Astrocyte (in vitro differentiated cells and primary cell): ENCODE results near the gene CD207. TPM values are rescaled to one million over a fixed set of nuclear protein-coding genes. Genes with fewer than 3 reads are reported as not detected.

Experiments used
- DNase-seq: peaks from one replicate; pipeline ENCODE4 v3.0.0-alpha.2; 2010; ENCODE audit warnings: low read depth
- FAIRE-seq: peaks from 2 replicates; lab custom pipeline; 2011; peaks lifted over from hg19 to GRCh38; lab: Jason Lieb, UNC
- H2AFZ ChIP-seq: 2 replicates; pipeline ENCODE4 v1.6.0; 2012; ENCODE audit warnings: low read depth, low read length, inconsistent platforms
- H3K27ac ChIP-seq: 2 replicates; pipeline ENCODE4 v1.5.1; 2011; ENCODE audit warnings: low read depth, low read length, inconsistent platforms
- H3K27me3 ChIP-seq: 2 replicates; pipeline ENCODE4 v1.6.0; 2011; ENCODE audit warnings: low read length, inconsistent platforms; ENCODE audit not compliant: insufficient read depth
- H3K36me3 ChIP-seq: 2 replicates; pipeline ENCODE4 v1.5.1; 2011; ENCODE audit warnings: low read length, inconsistent platforms; ENCODE audit not compliant: insufficient read depth
- H3K4me1 ChIP-seq: 2 replicates; pipeline ENCODE4 v1.5.1; 2011; ENCODE audit warnings: low read length, inconsistent platforms; ENCODE audit not compliant: insufficient read depth
- H3K4me2 ChIP-seq: 2 replicates; pipeline ENCODE4 v1.6.0; 2012; ENCODE audit warnings: low read length, inconsistent platforms
- H3K4me3 ChIP-seq: 2 replicates; pipeline ENCODE4 v1.5.1; 2011; ENCODE audit warnings: low read depth, mild to moderate bottlenecking, low read length, inconsistent platforms; ENCODE audit not compliant: insufficient read depth
- H3K79me2 ChIP-seq: 2 replicates; pipeline ENCODE4 v1.6.0; 2012; ENCODE audit warnings: mild to moderate bottlenecking, low read length, inconsistent platforms; ENCODE audit not compliant: insufficient read depth
- H3K9ac ChIP-seq: 2 replicates; pipeline ENCODE4 v1.6.0; 2012; ENCODE audit warnings: mild to moderate bottlenecking, low read length, inconsistent platforms
- H3K9me3 ChIP-seq: 2 replicates; pipeline ENCODE4 v1.5.1; 2012; ENCODE audit warnings: low read depth, mild to moderate bottlenecking, low read length, inconsistent platforms; ENCODE audit not compliant: insufficient read depth
- H4K20me1 ChIP-seq: 2 replicates; pipeline ENCODE4 v1.6.0; 2012; ENCODE audit warnings: low read length, inconsistent platforms; ENCODE audit not compliant: insufficient read depth
- H3K27ac Mint-ChIP-seq: one replicate; pipeline ENCODE4 v1.8.0; 2021; ENCODE audit warnings: mild to moderate bottlenecking, mixed read lengths; ENCODE audit not compliant: unreplicated experiment
- H3K27me3 Mint-ChIP-seq: one replicate; pipeline ENCODE4 v1.8.0; 2021; ENCODE audit warnings: low read depth, mixed read lengths; ENCODE audit not compliant: unreplicated experiment
- H3K36me3 Mint-ChIP-seq: one replicate; pipeline ENCODE4 v1.8.0; 2021; ENCODE audit warnings: low read depth, mixed read lengths; ENCODE audit not compliant: unreplicated experiment
- H3K4me1 Mint-ChIP-seq: one replicate; pipeline ENCODE4 v1.8.0; 2021; ENCODE audit warnings: low read depth, mixed read lengths; ENCODE audit not compliant: unreplicated experiment
- H3K4me3 Mint-ChIP-seq: one replicate; pipeline ENCODE4 v1.8.0; 2021; ENCODE audit warnings: mild to moderate bottlenecking, moderate library complexity, mixed read lengths; ENCODE audit not compliant: unreplicated experiment
- H3K9me3 Mint-ChIP-seq: one replicate; pipeline ENCODE4 v1.8.0; 2021; ENCODE audit warnings: mild to moderate bottlenecking, mixed read lengths; ENCODE audit not compliant: unreplicated experiment
- CTCF ChIP-seq: IDR thresholded peaks from 2 replicates; pipeline ENCODE4 v1.5.1; 2011; ENCODE audit warnings: low read depth, mild to moderate bottlenecking, inconsistent platforms, low read length, moderate library complexity; ENCODE audit not compliant: insufficient read depth
- EZH2 ChIP-seq: IDR thresholded peaks from 2 replicates; pipeline ENCODE4 v1.6.1; 2012; ENCODE audit warnings: mild to moderate bottlenecking, low read length, inconsistent platforms; ENCODE audit not compliant: insufficient read depth
- total RNA-seq: library from RNA; stranded (reverse); gene quantifications from 2 replicates; pipeline ENCODE4 v1.2.1, GENCODE V29; 2021

The CD207 gene
- total RNA-seq, 1 donor from 2014 or later: not detected

DNA sequence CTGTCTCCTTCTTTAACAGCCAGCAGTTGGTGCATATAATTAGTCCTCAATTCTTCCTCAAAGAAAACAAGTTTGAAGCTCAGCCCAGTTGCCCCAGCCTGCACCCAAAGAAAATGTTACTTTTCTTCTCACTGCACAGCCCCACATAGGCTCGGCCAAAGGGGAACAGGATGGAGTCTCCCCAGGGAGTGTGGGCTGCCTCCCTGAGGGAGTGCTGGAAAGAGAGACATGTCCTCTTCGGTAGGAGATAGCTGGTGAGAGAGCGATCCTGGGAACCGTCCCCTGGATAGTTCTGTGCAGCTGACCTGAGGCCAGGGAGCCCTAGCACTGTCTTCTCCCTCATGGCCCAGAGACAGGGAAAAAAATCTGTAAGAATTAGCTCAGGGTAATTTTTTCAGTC lies 37.9 kb upstream of the CD207 start:
- peaks cover 5% of the 10 kb centered on the region for H3K4me1 ChIP-seq
- no peaks in the 10 kb centered on the region for H3K9me3 ChIP-seq
- Mint-ChIP-seq H3K27ac (no peak overlapping the region), H3K36me3 (no peaks in the 10 kb centered on the region), H3K9me3 (peaks cover 14% of the 10 kb centered on the region), H3K4me1 (no peaks in the 10 kb centered on the region), H3K27me3 (peaks cover 81% of the 10 kb centered on the region), H3K4me3 (no peak overlapping the region)
- H3K27ac ChIP-seq: no peak overlapping the region
- DNase-seq: no peak
- H2AFZ ChIP-seq: no peak overlapping the region
- H3K9ac ChIP-seq: no peak overlapping the region
- no peaks in the 10 kb centered on the region for H3K79me2 ChIP-seq
- peaks cover 30% of the 10 kb centered on the region for H3K27me3 ChIP-seq
- no peaks in the 10 kb centered on the region for H4K20me1 ChIP-seq
- no peak for FAIRE-seq
- H3K36me3 ChIP-seq: no peaks in the 10 kb centered on the region
- TF ChIP-seq CTCF (no peak), EZH2 (no peak)
- H3K4me3 ChIP-seq: no peak overlapping the region
- H3K4me2 ChIP-seq: no peak overlapping the region

GRCh38 chr2:70871398-70872211 lies 36.0 kb upstream of the CD207 start:
- Mint-ChIP-seq H3K4me1 (no peaks in the 10 kb centered on the region), H3K27ac (no peak overlapping the region), H3K36me3 (no peaks in the 10 kb centered on the region), H3K4me3 (no peak overlapping the region), H3K27me3 (peaks cover 62% of the 10 kb centered on the region), H3K9me3 (no peaks in the 10 kb centered on the region)
- peak overlapping the region; percentile 63 for H3K4me2 ChIP-seq
- H3K79me2 ChIP-seq: no peaks in the 10 kb centered on the region
- no peaks in the 10 kb centered on the region for H3K9me3 ChIP-seq
- no peak overlapping the region for H3K27ac ChIP-seq
- peaks cover 32% of the 10 kb centered on the region for H3K27me3 ChIP-seq
- DNase-seq (peak; percentile 28), FAIRE-seq (no peak)
- H3K4me1 ChIP-seq: peaks cover 5% of the 10 kb centered on the region
- no peaks in the 10 kb centered on the region for H4K20me1 ChIP-seq
- no peaks in the 10 kb centered on the region for H3K36me3 ChIP-seq
- peak; percentile 57 for TF ChIP-seq CTCF
- TF ChIP-seq EZH2: no peak
- no peak overlapping the region for H2AFZ ChIP-seq
- H3K9ac ChIP-seq: no peak overlapping the region
- H3K4me3 ChIP-seq: no peak overlapping the region

GRCh38 chr2:70870790-70871189 lies 35.2 kb upstream of the CD207 start:
- Histone ChIP-seq H4K20me1 (no peaks in the 10 kb centered on the region), H3K79me2 (no peaks in the 10 kb centered on the region), H3K9me3 (no peaks in the 10 kb centered on the region), H3K4me2 (no peak overlapping the region), H3K27ac (no peak overlapping the region), H3K27me3 (peaks cover 33% of the 10 kb centered on the region), H3K36me3 (no peaks in the 10 kb centered on the region), H3K4me3 (no peak overlapping the region), H3K4me1 (peaks cover 5% of the 10 kb centered on the region), H3K9ac (no peak overlapping the region), H2AFZ (no peak overlapping the region)
- Mint-ChIP-seq H3K27ac (no peak overlapping the region), H3K4me1 (no peaks in the 10 kb centered on the region), H3K9me3 (no peaks in the 10 kb centered on the region), H3K36me3 (no peaks in the 10 kb centered on the region), H3K4me3 (no peak overlapping the region), H3K27me3 (peaks cover 59% of the 10 kb centered on the region)
- TF ChIP-seq EZH2 (no peak), CTCF (no peak)
- DNase-seq (no peak), FAIRE-seq (no peak)
